ENCODE data around the gene RNF151.
A peak's percentile ranks its signal among the peaks of the same experiment; 100 is the strongest.

RNF151 gene

GRCh38 chr16:1960665-1961630 is 5.7 kb upstream of the RNF151 start:
- peak; percentile 76 for DNase-seq

GRCh38 chr16:1961651-1962067 is 5.0 kb upstream of the RNF151 start:
- peak; percentile 59 for DNase-seq

GRCh38 chr16:1962161-1963153 is 4.2 kb upstream of the RNF151 start:
- peak; percentile 26 for DNase-seq

GRCh38 chr16:1963806-1964505 is 2.7 kb upstream of the RNF151 start:
- peak; percentile 55 for DNase-seq

- peak; percentile 99 for DNase-seq
Measured at GRCh38 chr16:1964506-1965395, 1.9 kb upstream of the RNF151 start, which contains the start of gene RPS2. Gene RPS2, minus strand, starts transcription at chr16:1964826. Its CDS starts 201 bp downstream, at chr16:1964625.

GRCh38 chr16:1965396-1966001 is 1.2 kb upstream of the RNF151 start:
- peak; percentile 31 for DNase-seq

- no peak for DNase-seq
Measured at GRCh38 chr16:1968146-1968953, 1.7 kb downstream of the RNF151 start.

- DNase-seq, result peak; percentile 97
Measured at GRCh38 chr16:1971796-1972489, 5.3 kb downstream of the RNF151 start, which contains the start of gene TBL3. Gene TBL3, plus strand, starts transcription at chr16:1972053. Its CDS starts 112 bp downstream, at chr16:1972165.

GRCh38 chr16:1972490-1972877 is 5.8 kb downstream of the RNF151 start:
- DNase-seq, result peak; percentile 42

GRCh38 chr16:1973461-1974156 is 7.0 kb downstream of the RNF151 start:
- no peak for DNase-seq

GRCh38 chr16:1974157-1975070 is 7.8 kb downstream of the RNF151 start:
- no peak for DNase-seq

- no peak for DNase-seq
Measured at GRCh38 chr16:1975432-1976215, 9.0 kb downstream of the RNF151 start.

GRCh38 chr16:1976216-1976520 is 9.5 kb downstream of the RNF151 start:
- no peak for DNase-seq

GRCh38 chr16:1976951-1977874 is 10.6 kb downstream of the RNF151 start:
- DNase-seq, result no peak

- no peak for DNase-seq
Measured at GRCh38 chr16:1977875-1978268, 11.2 kb downstream of the RNF151 start.
